Measurements from ENCODE around the gene FBXL7.

DNA sequence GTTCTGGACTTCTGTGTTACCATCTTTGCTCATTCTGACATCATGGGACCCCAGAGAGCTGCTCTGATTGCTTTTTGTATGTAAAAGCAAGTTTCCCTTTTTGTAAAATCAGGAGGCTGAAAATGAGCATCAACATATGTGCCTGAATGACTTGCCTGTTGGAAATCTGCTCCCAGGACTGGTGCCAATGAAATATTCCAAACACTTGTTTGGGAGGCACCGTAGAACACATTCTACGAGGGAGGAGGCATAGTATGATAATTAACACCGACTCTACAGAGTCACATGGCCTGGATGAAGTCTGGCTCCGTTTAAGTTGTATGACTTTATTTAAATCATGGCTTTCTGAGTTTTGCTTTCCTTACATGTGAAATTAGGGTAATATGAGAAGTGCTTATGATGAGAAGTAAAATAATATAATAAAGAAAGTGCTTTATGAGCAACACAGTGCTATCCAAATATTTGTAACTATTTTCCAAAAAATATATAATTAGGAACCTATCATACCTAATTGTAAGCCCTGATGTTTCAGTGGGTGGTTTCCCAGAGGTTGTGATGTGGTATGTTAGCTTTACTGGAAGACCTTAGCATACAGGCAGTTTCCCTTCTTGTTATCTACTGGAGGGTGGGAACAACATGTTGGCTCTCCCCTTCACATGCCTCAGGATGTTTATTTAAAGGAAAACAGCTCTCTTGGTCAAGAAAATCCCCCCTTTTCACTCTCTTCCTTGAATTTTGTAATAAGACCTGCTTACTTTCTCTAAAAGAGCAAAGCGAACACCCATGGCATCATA lies 238.1 kb downstream of the FBXL7 start:
- no peak for TF ChIP-seq CTCF (conservative IDR thresholded peaks at IDR 0.05; ENCODE audit: low read length)
- TF ChIP-seq EZH2phosphoT487 (IDR thresholded peaks at IDR 0.05; ENCODE audit: borderline replicate concordance, low read depth, low read length) = no peak
